GM12878 (cell line): ENCODE data around the gene DYSF. TPM values are rescaled to one million over a fixed set of nuclear protein-coding genes. Genes with fewer than 3 reads are reported as not detected.

Experiments
- ATAC-seq: fragments of 200-7000 bp; cut with Tn5 transposase; 3 replicates; pipeline ENCODE4 v1.9.1; 2020; ENCODE audit warnings: mild to moderate bottlenecking, moderate library complexity
- BruUV-seq: library from RNA; stranded (reverse); fragments of 400-500 nt; replicated peaks from 2 replicates; lab custom pipeline; 2021; lab: Mats Ljungman, UMichigan
- CTCF ChIA-PET: fragments of 300-600 bp; sonication (Branson Sonifier 250); formaldehyde crosslinking; extraction: SDS; loops from one replicate; lab custom pipeline; 2021; ENCODE audit warnings: inconsistent platforms; lab: Yijun Ruan, JAX
- POLR2A ChIA-PET: fragments of 350-600 bp; formaldehyde crosslinking; extraction: SDS; loops from one replicate; lab custom pipeline; 2021; ENCODE audit warnings: inconsistent platforms; lab: Charles Lee
- RAD21 ChIA-PET: fragments of 300-600 bp; sonication (Branson Sonifier 250); formaldehyde crosslinking; loops from one replicate; lab custom pipeline; 2023; ENCODE audit warnings: antibody characterized with exemption; ENCODE audit not compliant: unreplicated experiment; lab: Charles Lee
- SMC1A ChIA-PET: fragments of 300-600 bp; sonication (Branson Sonifier 250); formaldehyde crosslinking; loops from one replicate; lab custom pipeline; 2023; ENCODE audit not compliant: unreplicated experiment, uncharacterized antibody; lab: Charles Lee
- DNase-seq: peaks from one replicate; pipeline ENCODE4 v3.0.0-alpha.2; 2011; ENCODE audit warnings: low read depth, low spot score
- FAIRE-seq: peaks from 3 replicates; lab custom pipeline; 2011; peaks lifted over from hg19 to GRCh38; lab: Jason Lieb, UNC
- H2AFZ ChIP-seq: 2 replicates; pipeline ENCODE4 v1.6.0; 2011; ENCODE audit warnings: low read depth, low read length, control low read depth; ENCODE audit not compliant: control insufficient read depth
- H3K27ac ChIP-seq: 2 replicates; pipeline ENCODE4 v1.5.1; 2011; ENCODE audit warnings: control low read depth; ENCODE audit not compliant: control insufficient read depth, insufficient read depth
- H3K27me3 ChIP-seq, 2 experiments: replicated peaks in 1 of 2; 2 replicates each; pipeline versions ENCODE4 v1.6.0 to v1.6.1; 2011; ENCODE audit warnings: low read length in 1 of 2; ENCODE audit not compliant: control insufficient read depth in 2 of 2, insufficient read depth in 2 of 2
- H3K36me3 ChIP-seq, 2 experiments: 2 replicates each; pipeline ENCODE4 v1.5.1; 2011; ENCODE audit warnings: low read length in 1 of 2; ENCODE audit not compliant: control insufficient read depth in 2 of 2, insufficient read depth in 2 of 2
- H3K4me1 ChIP-seq: 2 replicates; pipeline ENCODE4 v1.6.1; 2011; ENCODE audit warnings: mild to moderate bottlenecking, low read length, moderate library complexity, mixed read lengths; ENCODE audit not compliant: control insufficient read depth, insufficient read depth
- H3K4me2 ChIP-seq: 2 replicates; pipeline ENCODE4 v1.6.0; 2011; ENCODE audit warnings: control low read depth; ENCODE audit not compliant: control insufficient read depth, insufficient read depth
- H3K4me3 ChIP-seq: fragments of 200-600 bp; sonication (generic); 2 replicates; pipeline ENCODE4 v1.5.1; 2016
- H3K79me2 ChIP-seq: 2 replicates; pipeline ENCODE4 v1.6.0; 2011; ENCODE audit warnings: low read length; ENCODE audit not compliant: control insufficient read depth, insufficient read depth
- H3K9ac ChIP-seq: 2 replicates; pipeline ENCODE4 v1.8.0; 2011; ENCODE audit warnings: low read length, control low read depth, mixed read lengths; ENCODE audit not compliant: control insufficient read depth, insufficient read depth
- H3K9me3 ChIP-seq: replicated peaks from 3 replicates; pipeline ENCODE4 v1.5.1; 2011; ENCODE audit warnings: mild to moderate bottlenecking, low read length; ENCODE audit not compliant: control insufficient read depth, insufficient read depth
- H4K20me1 ChIP-seq: 2 replicates; pipeline ENCODE4 v1.6.0; 2011; ENCODE audit not compliant: control insufficient read depth, insufficient read depth
- CUX1 ChIP-seq: IDR thresholded peaks from 2 replicates; pipeline ENCODE4 v1.6.1; 2012; ENCODE audit warnings: improper control_type of control experiment, low read depth, low read length; ENCODE audit not compliant: insufficient replicate concordance
- DPF2 ChIP-seq: fragments of 450-650 bp; IDR thresholded peaks from 2 replicates; pipeline ENCODE4 v1.6.1; 2017; ENCODE audit warnings: mild to moderate bottlenecking
- FOXM1 ChIP-seq: IDR thresholded peaks from 2 replicates; pipeline ENCODE4 v1.6.1; 2012; ENCODE audit warnings: low read depth, mild to moderate bottlenecking, inconsistent platforms, low read length, moderate library complexity
- HCFC1 ChIP-seq: fragments of 150-350 bp; IDR thresholded peaks from 2 replicates; pipeline ENCODE4 v1.6.1; 2014; ENCODE audit warnings: low read length
- HDAC6 ChIP-seq: fragments of 200-600 bp; sonication (generic); IDR thresholded peaks from one replicate; pipeline ENCODE4 v1.8.0; 2017; ENCODE audit warnings: antibody characterized with exemption; ENCODE audit not compliant: unreplicated experiment
- HDGF ChIP-seq: fragments of 450-650 bp; IDR thresholded peaks from 2 replicates; pipeline ENCODE4 v1.6.1; 2016; ENCODE audit warnings: antibody characterized with exemption
- NFIC ChIP-seq: IDR thresholded peaks from 2 replicates; pipeline ENCODE4 v1.6.1; 2012; ENCODE audit warnings: low read depth, mild to moderate bottlenecking, inconsistent platforms, low read length, moderate library complexity
- NFYB ChIP-seq: IDR thresholded peaks from 2 replicates; pipeline ENCODE4 v1.6.1; 2011; ENCODE audit warnings: low read depth, mild to moderate bottlenecking, low read length, improper control_type of control experiment, moderate library complexity; ENCODE audit not compliant: insufficient read depth
- NR2F1 ChIP-seq: fragments of 450-650 bp; conservative IDR thresholded peaks from 2 replicates; pipeline ENCODE4 v1.6.1; 2017; ENCODE audit warnings: mild to moderate bottlenecking
- SMC3 ChIP-seq: IDR thresholded peaks from 2 replicates; pipeline ENCODE4 v1.6.1; 2011; ENCODE audit warnings: low read length, improper control_type of control experiment, borderline replicate concordance
- YY1 ChIP-seq: IDR thresholded peaks from 2 replicates; pipeline ENCODE4 v1.6.1; 2011; ENCODE audit warnings: low read depth, mild to moderate bottlenecking, low read length
- ZBTB40 ChIP-seq: fragments of 450-650 bp; IDR thresholded peaks from 2 replicates; pipeline ENCODE4 v1.6.1; 2016; ENCODE audit warnings: mild to moderate bottlenecking, moderate library complexity, borderline replicate concordance
- WGBS: methylation state at CpG from one replicate; pipeline ENCODE4 v1.1.6; 2016; ENCODE audit warnings: low lambda C conversion rate; ENCODE audit not compliant: insufficient replicate concordance, insufficient coverage; ENCODE audit errors: missing lambda C conversion rate; 5-methylcytosine and 5-hydroxymethylcytosine counted together
- in situ Hi-C: fragments of 300-500 bp; cut with MboI; formaldehyde crosslinking; loops from 9 replicates; pipeline ENCODE4 v1.14.3; 2018; ENCODE audit warnings: mixed read lengths
- intact Hi-C: fragments of 100-400 bp; cut with micrococcal nuclease; formaldehyde crosslinking; loops from one replicate; pipeline ENCODE4 v1.14.2; 2022; ENCODE audit not compliant: unreplicated experiment
- polyA plus RNA-seq, 11 experiments: library from polyadenylated mRNA; depleted of rRNA in 4 of 11; unstranded in 6 of 11; stranded (reverse) in 5 of 11; fragments of >200 nt; fragmentation: Nextera tagmentation in 4 of 11; fragmentation: Illumina TruSeq in 1 of 11; extraction: Ambion mirVana in 4 of 11; extraction: Trizol in 1 of 11; gene quantifications; 1 replicate in 1 of 11; 2 replicates in 10 of 11; pipeline versions ENCODE4 v1.2.1 to v1.2.3, GENCODE V29; 2011 to 2016; ENCODE audit warnings: inconsistent platforms in 2 of 11, missing spikeins in 2 of 11, low read depth in 1 of 11
- total RNA-seq, 4 experiments: library from RNA; depleted of rRNA in 3 of 4; stranded (reverse); fragments of >200 nt in 3 of 4; fragmentation: Illumina TruSeq in 1 of 4; extraction: Trizol in 1 of 4; gene quantifications; 2 replicates each; pipeline versions ENCODE4 v1.2.1 to v1.2.3, GENCODE V29; 2013 to 2021
- TF ChIP-seq, protein P1 (sequence below): IDR thresholded peaks from 2 replicates; pipeline ENCODE4 v1.6.1; 2011; ENCODE audit warnings: low read depth, mild to moderate bottlenecking, low read length, moderate library complexity, borderline replicate concordance; ENCODE audit errors: extremely low read depth

Gene DYSF
- total and polyA plus RNA-seq, 10 of the 15 experiments (the other 5 are each of a cell fraction or from before 2014, with no cell fraction given): under 0.01 to 0.15 (median 0.03) TPM; not detected in 7

DNA sequence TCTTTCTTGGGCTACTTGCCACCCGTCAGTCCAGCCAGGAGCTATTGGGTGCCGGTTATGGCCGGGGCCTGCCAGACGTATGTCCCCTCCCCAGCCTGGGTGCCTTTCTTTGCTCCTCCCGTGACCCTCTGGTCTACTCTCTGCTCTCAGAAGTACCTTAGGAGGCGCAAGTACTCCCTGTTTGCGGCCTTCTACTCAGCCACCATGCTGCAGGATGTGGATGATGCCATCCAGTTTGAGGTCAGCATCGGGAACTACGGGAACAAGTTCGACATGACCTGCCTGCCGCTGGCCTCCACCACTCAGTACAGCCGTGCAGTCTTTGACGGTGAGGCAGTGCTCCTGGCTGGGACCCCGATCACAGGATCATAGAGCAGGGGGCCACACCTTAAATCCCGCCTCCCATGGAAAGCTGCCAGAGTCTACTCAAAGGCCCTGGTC, 99.5 kb downstream of the DYSF start:
- no peak overlapping the region for H3K4me2 ChIP-seq
- in situ Hi-C loops: no loop called here
- H3K27ac ChIP-seq: no peak overlapping the region
- no TSS peak for BruUV-seq
- no peaks in the 10 kb centered on the region for H3K79me2 ChIP-seq
- no peak overlapping the region for H3K9ac ChIP-seq
- no peaks in the 10 kb centered on the region for H3K36me3 ChIP-seq
- ChIA-PET POLR2A (no interaction called here), RAD21 (no interaction called here), CTCF (interaction anchor here (0.5 to 1.5 kb wide), 2 partner anchors 38 to 1027 kb away, joined by 3 read pairs; no protein-coding TSS in a partner anchor), SMC1A (no interaction called here)
- no peak for FAIRE-seq
- intact Hi-C loops: no loop called here
- no peaks in the 10 kb centered on the region for H3K9me3 ChIP-seq
- no peaks in the 10 kb centered on the region for H4K20me1 ChIP-seq
- no peak for ATAC-seq
- no peaks in the 10 kb centered on the region for H3K4me1 ChIP-seq
- H3K4me3 ChIP-seq: no peak overlapping the region
- H2AFZ ChIP-seq: no peak overlapping the region
- no peak for DNase-seq
- no peaks in the 10 kb centered on the region; a peak in 2 of 4 replicates for H3K27me3 ChIP-seq
- 31% methylated on average over 15 of the region's 15 CpGs for WGBS
- TF ChIP-seq HCFC1 (no peak), HDGF (no peak), DPF2 (no peak), NR2F1 (no peak), NFIC (no peak), HDAC6 (no peak), SMC3 (no peak), YY1 (no peak), FOXM1 (no peak), NFYB (no peak), ZBTB40 (no peak), CUX1 (no peak)
- TF ChIP-seq, protein P1, sequence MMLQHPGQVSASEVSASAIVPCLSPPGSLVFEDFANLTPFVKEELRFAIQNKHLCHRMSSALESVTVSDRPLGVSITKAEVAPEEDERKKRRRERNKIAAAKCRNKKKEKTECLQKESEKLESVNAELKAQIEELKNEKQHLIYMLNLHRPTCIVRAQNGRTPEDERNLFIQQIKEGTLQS: no peak
